Spleen (tissue), 11 donors: ENCODE results near the gene FKBP2. TPM values are rescaled to one million over a fixed set of nuclear protein-coding genes. Genes with fewer than 3 reads are reported as not detected.

ENCODE experiments used
- DNase-seq: peaks from one replicate; pipeline ENCODE4 v3.0.0-alpha.2; 2020
- H3K27ac ChIP-seq, 8 donors: fragments of 200-600 bp; sonication (generic) in 7 of 8; 1 replicate in 4 of 8; 2 replicates in 4 of 8; pipeline versions ENCODE4 v1.5.0 to v1.8.0; 2016 to 2021; ENCODE audit warnings: inconsistent platforms in 4 of 8, mild to moderate bottlenecking in 4 of 8, moderate library complexity in 1 of 8
- H3K27me3 ChIP-seq, 7 donors: fragments of 200-600 bp; sonication (generic) in 6 of 7; replicated peaks in 1 of 7; 1 replicate in 4 of 7; 2 replicates in 3 of 7; pipeline versions ENCODE4 v1.5.0 to v1.8.0; 2016 to 2021; ENCODE audit warnings: inconsistent platforms in 3 of 7, mild to moderate bottlenecking in 1 of 7
- H3K36me3 ChIP-seq, 6 donors: fragments of 200-600 bp; sonication (generic) in 5 of 6; 1 replicate in 4 of 6; 2 replicates in 2 of 6; pipeline versions ENCODE4 v1.5.0 to v1.8.0; 2016 to 2021; ENCODE audit warnings: inconsistent platforms in 2 of 6
- H3K4me1 ChIP-seq, 6 donors: fragments of 200-600 bp; sonication (generic) in 5 of 6; 1 replicate in 3 of 6; 2 replicates in 3 of 6; pipeline versions ENCODE4 v1.5.0 to v1.8.0; 2016 to 2021; ENCODE audit warnings: inconsistent platforms in 3 of 6
- H3K4me3 ChIP-seq, 8 donors: fragments of 200-600 bp; sonication (generic) in 7 of 8; 1 replicate in 4 of 8; 2 replicates in 4 of 8; pipeline versions ENCODE4 v1.5.0 to v1.8.0; 2016 to 2021; ENCODE audit warnings: inconsistent platforms in 4 of 8, mild to moderate bottlenecking in 4 of 8, moderate library complexity in 2 of 8
- H3K9me3 ChIP-seq, 8 donors: fragments of 200-600 bp; sonication (generic) in 7 of 8; 1 replicate in 4 of 8; 2 replicates in 4 of 8; pipeline versions ENCODE4 v1.5.0 to v1.8.0; 2016 to 2021; ENCODE audit warnings: inconsistent platforms in 4 of 8
- CTCF ChIP-seq, 11 experiments: fragments of 200-600 bp in 7 of 11; fragments of 450-650 bp in 4 of 11; sonication (generic) in 4 of 11; IDR thresholded peaks in 8 of 11; conservative IDR thresholded peaks in 3 of 11; 1 replicate in 7 of 11; 2 replicates in 4 of 11; pipeline versions ENCODE4 v1.4.0 to v1.8.0; 2016 to 2021; ENCODE audit warnings: antibody characterized with exemption in 11 of 11, inconsistent platforms in 4 of 11, mild to moderate bottlenecking in 1 of 11
- POLR2A ChIP-seq, 3 donors: fragments of 450-650 bp; IDR thresholded peaks; one replicate each; pipeline ENCODE4 v1.5.1; 2017; ENCODE audit warnings: antibody characterized with exemption in 3 of 3, mild to moderate bottlenecking in 1 of 3
- POLR2AphosphoS5 ChIP-seq, 3 donors: sonication (generic); formaldehyde crosslinking; IDR thresholded peaks; one replicate each; pipeline ENCODE4 v1.5.1; 2017; ENCODE audit warnings: antibody characterized with exemption in 3 of 3
- WGBS, 5 donors: extraction: QIAGEN DNeasy Blood & Tissue Kit in 3 of 5; methylation state at CpG; one replicate each; pipeline versions ENCODE4 v1.1.5 to v1.1.7; 2013 to 2018; 5-methylcytosine and 5-hydroxymethylcytosine counted together
- intact Hi-C: fragments of 100-400 bp; cut with DNase I; formaldehyde crosslinking; loops from one replicate; pipeline ENCODE4 v1.15.0; 2023; ENCODE audit warnings: low total_unique reads
- polyA plus RNA-seq, 3 donors: library from polyadenylated mRNA; stranded (reverse); fragments of 200-250 nt; gene quantifications; one replicate each; pipeline ENCODE4 v1.2.1, GENCODE V29; 2013
- total RNA-seq, 7 donors: library from RNA; depleted of rRNA in 3 of 7; stranded (reverse); fragments of >200 nt in 3 of 7; fragmentation: NEBNext Ultra II Directional in 4 of 7; extraction: Animal tissue kit (Norgen Biotek cat#: 25700) in 4 of 7; gene quantifications; one replicate each; pipeline versions ENCODE4 v1.1.0 to v1.2.1, GENCODE V29; 2016 to 2021
- donor health status: healthy with polysubstance abuse.
- donor health status: DM: no; HTN: no; CAD: no; lungs with moderate emphysema.
- donor health status: DM: no; HTN: no; CAD: no.
- donor health status: Bipolar disorder and iron deficiency.
- donor health status: healthy.
- donor health status: DM: no; HTN: no; CAD: no.
- donor health status: DM: yes; HTN: yes; CAD: no.

The FKBP2 gene
- total and polyA plus RNA-seq, 10 donors = 26.9 to 104 (median 44.7) TPM

- no peak overlapping the region for H3K4me3 ChIP-seq
- peaks cover 0 to 67% (median 16%) of the 10 kb centered on the region in 6 donors for H3K4me1 ChIP-seq
- intact Hi-C loops = no loop called here
- peak overlapping the region in 2 of 8 donors; percentile 25 to 35 for H3K27ac ChIP-seq
- WGBS, 5 donors = 86 to 95% (median 92%) methylated on average over 5 to 11 of the region's 11 CpGs
- peaks cover 0 to 100% (median 72%) of the 10 kb centered on the region in 6 donors for H3K36me3 ChIP-seq
- TF ChIP-seq POLR2AphosphoS5 (IDR thresholded peaks at IDR 0.05) (peak; percentile 9 to 75 (median 38)), CTCF (IDR thresholded peaks at IDR 0.05 in 8 of 11, conservative IDR thresholded peaks at IDR 0.05 in 3 of 11) (no peak), POLR2A (IDR thresholded peaks at IDR 0.05) (no peak)
- no peaks in the 10 kb centered on the region for H3K27me3 ChIP-seq
- DNase-seq = no peak
- H3K9me3 ChIP-seq = no peaks in the 10 kb centered on the region
These were observed 22.1 kb upstream of the FKBP2 start for GRCh38 chr11:64218628-64219353.

GRCh38 chr11:64219354-64219684 is 21.6 kb upstream of the FKBP2 start:
- peak overlapping the region in 2 of 8 donors; percentile 25 to 35 for H3K27ac ChIP-seq
- no peak overlapping the region for H3K4me3 ChIP-seq
- H3K9me3 ChIP-seq = no peaks in the 10 kb centered on the region
- WGBS, 5 donors = 86 to 96% (median 91%) methylated on average over 2 to 7 of the region's 7 CpGs
- H3K27me3 ChIP-seq = no peaks in the 10 kb centered on the region
- DNase-seq = no peak
- H3K4me1 ChIP-seq = peaks cover 0 to 67% (median 18%) of the 10 kb centered on the region in 6 donors
- intact Hi-C loops = no loop called here
- H3K36me3 ChIP-seq = peaks cover 0 to 100% (median 70%) of the 10 kb centered on the region in 6 donors
- peak in 1 of 3 donors; percentile 65 for TF ChIP-seq POLR2AphosphoS5 (IDR thresholded peaks at IDR 0.05)
- no peak for TF ChIP-seq POLR2A (IDR thresholded peaks at IDR 0.05)

- Histone ChIP-seq H3K27ac (peak overlapping the region in 2 of 8 donors; percentile 11 to 25), H3K4me3 (no peak overlapping the region), H3K4me1 (peaks cover 0 to 67% (median 22%) of the 10 kb centered on the region in 6 donors), H3K27me3 (no peaks in the 10 kb centered on the region), H3K36me3 (peaks cover 0 to 100% (median 68%) of the 10 kb centered on the region in 6 donors), H3K9me3 (no peaks in the 10 kb centered on the region)
- TF ChIP-seq POLR2A (IDR thresholded peaks at IDR 0.05) = no peak
- TF ChIP-seq POLR2AphosphoS5 (IDR thresholded peaks at IDR 0.05) = no peak
- no peak for TF ChIP-seq CTCF (IDR thresholded peaks at IDR 0.05 in 8 of 11, conservative IDR thresholded peaks at IDR 0.05 in 3 of 11)
- 87 to 91% (median 89%) methylated on average over 6 to 10 of the region's 10 CpGs for WGBS, 5 donors
- no peak for DNase-seq
- intact Hi-C loops = no loop called here
These were observed 21.1 kb upstream of the FKBP2 start for GRCh38 chr11:64219755-64220154.

GRCh38 chr11:64220271-64220670 is 20.6 kb upstream of the FKBP2 start:
- H3K4me3 ChIP-seq = no peak overlapping the region
- intact Hi-C loops = no loop called here
- H3K9me3 ChIP-seq = no peaks in the 10 kb centered on the region
- H3K27ac ChIP-seq = peak overlapping the region in 2 of 8 donors; percentile 11 to 24
- peaks cover 4 to 67% (median 27%) of the 10 kb centered on the region in 6 donors for H3K4me1 ChIP-seq
- peaks cover 0 to 96% (median 65%) of the 10 kb centered on the region in 6 donors for H3K36me3 ChIP-seq
- TF ChIP-seq POLR2AphosphoS5 (IDR thresholded peaks at IDR 0.05) = peak in 1 of 3 donors; percentile 60
- no peak for TF ChIP-seq CTCF (IDR thresholded peaks at IDR 0.05 in 8 of 11, conservative IDR thresholded peaks at IDR 0.05 in 3 of 11)
- TF ChIP-seq POLR2A (IDR thresholded peaks at IDR 0.05) = no peak
- H3K27me3 ChIP-seq = no peaks in the 10 kb centered on the region
- 92 to 98% (median 93%) methylated on average over 5 to 17 of the region's 17 CpGs for WGBS, 5 donors
- no peak for DNase-seq
